Right lobe of liver (tissue), 4 donors: ENCODE data around the gene CAND1.

Experiments
- POLR2A ChIP-seq: fragments of 450-650 bp; IDR thresholded peaks from one replicate; pipeline ENCODE4 v1.6.1; 2017; ENCODE audit warnings: antibody characterized with exemption, mild to moderate bottlenecking
- TF ChIP-seq, protein P1 (sequence below), 4 donors: fragments of 200-600 bp in 3 of 4; fragments of 450-650 bp in 1 of 4; IDR thresholded peaks; one replicate each; pipeline versions ENCODE4 v1.5.1 to v1.8.0; 2016 to 2022; ENCODE audit warnings: antibody characterized with exemption in 4 of 4, mild to moderate bottlenecking in 2 of 4
- donor health status: DM: no; HTN: no; CAD: no.
- donor health status: DM: no; HTN: no; CAD: no.
- donor health status: DM: no; HTN: yes; CAD: no.

DNA sequence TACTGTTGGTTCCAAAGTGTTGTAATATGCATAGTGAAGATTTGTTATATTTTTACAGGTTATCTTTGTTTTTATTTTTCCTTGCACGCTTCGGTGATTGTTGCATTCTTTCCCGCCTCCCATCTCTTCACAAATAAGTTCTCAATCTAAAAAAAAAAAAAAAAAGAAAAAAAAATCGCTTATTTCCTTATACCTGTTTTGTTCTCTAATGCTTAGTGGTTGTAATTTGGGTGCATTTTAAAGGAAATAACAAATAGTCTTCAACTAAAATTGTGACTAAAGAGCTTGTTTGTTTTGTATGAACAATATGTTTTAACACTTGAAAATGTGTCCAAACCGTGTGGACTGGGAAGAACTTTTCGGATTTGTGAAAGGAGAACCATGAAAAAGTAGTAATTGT, 1.5 kb downstream of the CAND1 start:
- TF ChIP-seq, protein P1, sequence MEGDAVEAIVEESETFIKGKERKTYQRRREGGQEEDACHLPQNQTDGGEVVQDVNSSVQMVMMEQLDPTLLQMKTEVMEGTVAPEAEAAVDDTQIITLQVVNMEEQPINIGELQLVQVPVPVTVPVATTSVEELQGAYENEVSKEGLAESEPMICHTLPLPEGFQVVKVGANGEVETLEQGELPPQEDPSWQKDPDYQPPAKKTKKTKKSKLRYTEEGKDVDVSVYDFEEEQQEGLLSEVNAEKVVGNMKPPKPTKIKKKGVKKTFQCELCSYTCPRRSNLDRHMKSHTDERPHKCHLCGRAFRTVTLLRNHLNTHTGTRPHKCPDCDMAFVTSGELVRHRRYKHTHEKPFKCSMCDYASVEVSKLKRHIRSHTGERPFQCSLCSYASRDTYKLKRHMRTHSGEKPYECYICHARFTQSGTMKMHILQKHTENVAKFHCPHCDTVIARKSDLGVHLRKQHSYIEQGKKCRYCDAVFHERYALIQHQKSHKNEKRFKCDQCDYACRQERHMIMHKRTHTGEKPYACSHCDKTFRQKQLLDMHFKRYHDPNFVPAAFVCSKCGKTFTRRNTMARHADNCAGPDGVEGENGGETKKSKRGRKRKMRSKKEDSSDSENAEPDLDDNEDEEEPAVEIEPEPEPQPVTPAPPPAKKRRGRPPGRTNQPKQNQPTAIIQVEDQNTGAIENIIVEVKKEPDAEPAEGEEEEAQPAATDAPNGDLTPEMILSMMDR (IDR thresholded peaks at IDR 0.05): no peak
- TF ChIP-seq POLR2A: no peak
